ENCODE data around the gene KAZN. TPM values are rescaled to one million over a fixed set of nuclear protein-coding genes. Genes with fewer than 3 reads are reported as not detected.

Gene KAZN
- total RNA-seq, 3 donors from 2014 or later, result 0.35 to 1.7 (median 1.2) TPM

- no peak overlapping the region for H3K4me3 Mint-ChIP-seq
- ATAC-seq (no peak), DNase-seq (no peak)
- H3K4me1 Mint-ChIP-seq (ENCODE audit: low read depth), result no peaks in the 10 kb centered on the region
- H3K27me3 Mint-ChIP-seq (ENCODE audit: low read depth), result peaks cover 2% of the 10 kb centered on the region
- no peaks in the 10 kb centered on the region for H3K9me3 Mint-ChIP-seq
- no peaks in the 10 kb centered on the region for H3K36me3 Mint-ChIP-seq (ENCODE audit: insufficient read depth)
Measured at GRCh38 chr1:14676400-14676799, 77.9 kb downstream of the KAZN start.

DNA sequence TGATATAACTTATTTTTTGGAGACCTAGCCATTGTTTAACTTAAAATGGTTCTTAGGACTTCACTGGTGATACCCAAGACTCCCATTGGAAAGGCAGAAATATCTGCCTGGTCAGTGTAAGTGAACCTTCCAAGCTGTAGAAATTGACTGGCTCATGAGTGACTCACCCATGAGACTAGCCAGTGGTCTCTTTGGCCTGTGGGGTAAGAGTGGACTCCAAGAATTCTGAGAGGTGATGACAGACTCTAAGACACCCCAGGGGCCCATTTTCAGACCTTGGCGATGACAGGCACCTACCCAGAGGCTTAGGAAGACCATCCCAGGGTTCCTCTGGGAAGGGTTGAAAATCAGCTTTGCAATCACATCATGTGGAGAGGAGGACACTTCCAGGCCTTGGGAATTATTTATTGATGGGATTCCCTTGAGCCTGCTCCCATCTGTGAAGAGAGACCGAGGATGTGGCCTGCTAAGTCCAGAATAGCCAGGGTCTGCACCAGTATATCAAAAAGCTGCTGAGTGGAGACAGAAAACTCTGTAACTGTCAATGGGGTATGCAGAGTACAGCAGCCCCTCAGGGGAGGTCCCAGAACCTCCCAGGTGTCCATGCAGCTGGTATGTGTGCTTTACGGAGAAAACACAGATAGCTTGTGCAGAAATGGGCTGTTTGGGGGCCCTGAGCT lies 78.9 kb downstream of the KAZN start:
- Mint-ChIP-seq H3K4me3 (no peak overlapping the region), H3K4me1 (ENCODE audit: low read depth) (no peaks in the 10 kb centered on the region), H3K36me3 (ENCODE audit: insufficient read depth) (no peaks in the 10 kb centered on the region), H3K27me3 (ENCODE audit: low read depth) (peaks cover 2% of the 10 kb centered on the region), H3K9me3 (no peaks in the 10 kb centered on the region)
- ATAC-seq (no peak), DNase-seq (no peak)

- no peaks in the 10 kb centered on the region for H3K9me3 Mint-ChIP-seq
- H3K36me3 Mint-ChIP-seq (ENCODE audit: insufficient read depth), result no peaks in the 10 kb centered on the region
- no peak for DNase-seq
- H3K4me1 Mint-ChIP-seq (ENCODE audit: low read depth), result no peaks in the 10 kb centered on the region
- no peak for ATAC-seq
- H3K4me3 Mint-ChIP-seq, result no peak overlapping the region
- H3K27me3 Mint-ChIP-seq (ENCODE audit: low read depth), result peaks cover 2% of the 10 kb centered on the region
Measured at GRCh38 chr1:14678011-14678638, 79.6 kb downstream of the KAZN start.

DNA sequence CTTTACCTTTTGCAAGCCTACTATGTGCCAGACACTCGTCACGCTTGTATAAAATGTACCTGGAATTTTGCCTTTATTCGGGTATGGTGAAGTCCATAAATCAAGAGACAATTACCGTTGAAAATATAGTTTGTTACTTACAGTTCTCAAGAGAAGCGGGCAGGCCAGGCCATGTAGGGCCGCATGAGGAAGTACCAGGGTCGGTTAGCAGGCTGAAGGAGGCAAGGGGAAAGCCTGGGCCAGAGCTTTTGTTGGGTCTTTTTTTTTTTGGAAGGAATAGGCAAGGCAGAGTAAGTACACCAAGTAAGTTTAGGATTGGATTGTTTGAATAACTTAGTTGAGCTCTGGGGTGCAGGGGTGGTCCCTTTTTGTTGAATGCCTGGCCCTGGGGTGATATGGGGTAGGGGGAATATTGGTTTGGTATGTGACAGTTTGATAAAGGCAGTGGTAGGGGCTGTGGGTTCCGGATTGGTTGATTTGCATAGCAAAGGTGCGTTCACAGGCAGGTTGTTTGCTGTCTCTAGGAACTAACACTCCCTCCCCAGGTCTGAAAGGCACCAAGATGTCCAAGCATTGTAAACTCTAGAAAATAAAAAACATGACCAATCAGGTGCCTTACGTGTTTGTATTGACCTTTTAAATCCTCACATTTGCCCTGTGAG lies 80.7 kb downstream of the KAZN start:
- DNase-seq (no peak), ATAC-seq (no peak)
- Mint-ChIP-seq H3K4me1 (ENCODE audit: low read depth) (no peaks in the 10 kb centered on the region), H3K27me3 (ENCODE audit: low read depth) (peaks cover 4% of the 10 kb centered on the region), H3K36me3 (ENCODE audit: insufficient read depth) (no peaks in the 10 kb centered on the region), H3K4me3 (no peak overlapping the region), H3K9me3 (no peaks in the 10 kb centered on the region)

DNA sequence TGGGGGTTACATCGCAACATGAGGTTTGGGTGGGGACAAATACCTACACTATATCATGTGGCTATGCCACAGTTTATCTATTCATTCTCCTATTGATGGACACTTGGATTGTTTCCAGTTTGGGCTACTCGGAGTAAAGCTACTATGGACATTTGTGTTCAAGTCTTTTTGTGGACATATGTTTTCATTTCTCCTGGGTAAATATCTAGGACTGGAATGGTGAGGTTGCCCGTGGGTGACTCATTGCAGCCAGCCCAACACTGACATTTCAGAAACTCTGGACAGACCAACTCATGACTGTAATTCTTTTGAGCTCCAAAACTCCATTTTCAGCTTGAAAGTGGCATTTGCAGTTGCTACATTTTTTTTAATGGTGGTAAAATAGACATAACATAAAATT lies 82.7 kb downstream of the KAZN start:
- H3K4me1 Mint-ChIP-seq (ENCODE audit: low read depth), result no peaks in the 10 kb centered on the region
- no peak for DNase-seq
- ATAC-seq, result no peak

DNA sequence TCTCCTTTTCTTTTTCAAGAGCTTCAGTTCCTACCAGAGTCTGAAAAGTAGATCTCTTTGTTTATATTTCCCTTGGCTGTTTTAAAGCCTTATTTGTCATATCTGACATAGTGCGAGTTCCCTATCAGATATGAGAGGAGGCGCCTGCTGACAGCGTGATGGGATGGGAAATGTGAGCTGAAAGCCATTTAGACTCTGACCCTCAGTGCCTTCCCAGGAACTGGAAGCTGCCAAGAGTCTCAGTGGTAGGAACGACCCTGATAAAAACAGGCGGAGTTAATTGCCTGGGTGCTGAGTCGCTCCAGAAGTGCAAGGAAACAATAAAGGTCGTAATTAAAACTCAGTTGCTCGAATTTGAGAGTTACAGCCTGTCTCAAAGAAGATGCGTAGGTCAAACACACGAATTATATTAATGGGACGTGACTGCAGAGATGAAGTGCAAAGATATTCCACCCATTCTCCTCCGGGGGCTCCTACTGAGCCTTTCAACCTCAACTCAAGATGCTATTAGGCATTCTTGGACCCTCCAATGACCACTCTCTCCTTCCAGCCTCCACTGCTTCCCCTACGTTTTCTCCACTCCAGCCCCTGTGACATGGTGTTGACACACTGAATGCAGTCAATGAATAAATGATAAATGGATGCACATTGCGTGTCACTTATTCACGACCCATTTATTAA lies 84.6 kb downstream of the KAZN start:
- no peak for ATAC-seq
- Mint-ChIP-seq H3K4me3 (no peak overlapping the region), H3K9me3 (no peaks in the 10 kb centered on the region)

More for the DNA sequence above, 82.7 kb downstream of the KAZN start:
- H3K36me3 Mint-ChIP-seq (ENCODE audit: insufficient read depth), result no peaks in the 10 kb centered on the region
- no peak overlapping the region for H3K4me3 Mint-ChIP-seq
- peaks cover 4% of the 10 kb centered on the region for H3K27me3 Mint-ChIP-seq (ENCODE audit: low read depth)
- H3K9me3 Mint-ChIP-seq, result no peaks in the 10 kb centered on the region

DNA sequence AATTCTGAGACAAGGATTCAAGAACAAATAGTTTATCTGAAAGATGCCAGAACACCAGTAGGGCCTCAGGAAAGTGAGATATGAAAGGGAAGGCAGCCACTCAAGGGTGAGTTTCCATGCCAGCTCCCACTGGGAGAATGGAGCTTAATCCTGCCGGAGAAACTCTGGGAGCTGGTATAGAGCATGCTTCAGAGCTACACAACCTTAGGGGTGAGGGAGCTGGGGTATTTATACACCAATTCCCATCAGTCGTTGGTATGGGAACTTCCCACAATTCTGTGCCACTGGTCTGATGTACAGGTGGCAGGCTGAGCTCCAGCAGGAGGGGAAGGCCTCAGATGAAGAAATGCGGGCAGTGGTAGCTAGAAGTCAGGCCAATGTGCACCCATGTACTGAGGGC lies 86.6 kb downstream of the KAZN start:
- no peaks in the 10 kb centered on the region for H3K4me1 Mint-ChIP-seq (ENCODE audit: low read depth)
- H3K9me3 Mint-ChIP-seq, result no peaks in the 10 kb centered on the region
- H3K27me3 Mint-ChIP-seq (ENCODE audit: low read depth), result peaks cover 4% of the 10 kb centered on the region
- ATAC-seq (no peak), DNase-seq (no peak)
- H3K36me3 Mint-ChIP-seq (ENCODE audit: insufficient read depth), result no peaks in the 10 kb centered on the region
- no peak overlapping the region for H3K4me3 Mint-ChIP-seq

More for the DNA sequence above, 84.6 kb downstream of the KAZN start:
- DNase-seq, result no peak
- Mint-ChIP-seq H3K36me3 (ENCODE audit: insufficient read depth) (no peaks in the 10 kb centered on the region), H3K4me1 (ENCODE audit: low read depth) (no peaks in the 10 kb centered on the region), H3K27me3 (ENCODE audit: low read depth) (peaks cover 4% of the 10 kb centered on the region)

GRCh38 chr1:14686701-14687100 lies 88.2 kb downstream of the KAZN start:
- Mint-ChIP-seq H3K9me3 (no peaks in the 10 kb centered on the region), H3K27me3 (ENCODE audit: low read depth) (peaks cover 4% of the 10 kb centered on the region), H3K4me1 (ENCODE audit: low read depth) (no peaks in the 10 kb centered on the region), H3K36me3 (ENCODE audit: insufficient read depth) (no peaks in the 10 kb centered on the region), H3K4me3 (no peak overlapping the region)
- ATAC-seq (no peak), DNase-seq (no peak)

GRCh38 chr1:14687147-14687546 lies 88.7 kb downstream of the KAZN start:
- Mint-ChIP-seq H3K36me3 (ENCODE audit: insufficient read depth) (no peaks in the 10 kb centered on the region), H3K27me3 (ENCODE audit: low read depth) (peaks cover 6% of the 10 kb centered on the region), H3K4me3 (no peak overlapping the region), H3K4me1 (ENCODE audit: low read depth) (no peaks in the 10 kb centered on the region), H3K9me3 (no peaks in the 10 kb centered on the region)
- DNase-seq (no peak), ATAC-seq (no peak)

DNA sequence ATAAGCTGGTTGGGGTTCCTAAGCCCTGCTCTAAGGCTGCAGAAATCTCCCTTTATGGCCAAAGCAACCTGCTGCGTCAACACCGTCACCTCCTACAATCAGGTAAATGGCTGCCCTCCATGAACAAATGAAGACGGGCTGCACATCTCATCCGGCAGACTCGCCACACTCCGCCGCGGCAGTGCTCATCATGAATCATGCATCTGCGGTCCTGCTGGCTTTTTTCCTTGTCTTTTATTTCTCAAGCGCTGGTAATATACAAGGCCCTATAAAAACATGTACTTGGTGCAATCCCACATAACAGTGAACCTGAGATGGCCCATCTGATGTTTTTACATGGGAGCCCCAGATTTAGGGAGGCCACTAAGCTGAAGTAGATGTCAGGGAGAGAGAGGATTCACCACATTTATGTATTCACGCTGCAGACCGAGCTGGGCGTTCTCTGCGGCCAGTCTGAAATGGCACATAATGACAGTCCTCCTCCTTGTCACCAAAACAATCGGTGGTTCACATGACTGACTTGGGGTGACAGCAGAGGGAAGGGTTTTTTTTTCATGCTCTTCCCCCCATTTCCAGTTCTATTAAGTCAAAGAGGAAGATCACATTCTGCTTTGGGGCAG lies 91.6 kb downstream of the KAZN start:
- DNase-seq (no peak), ATAC-seq (no peak)
- no peaks in the 10 kb centered on the region for H3K4me1 Mint-ChIP-seq (ENCODE audit: low read depth)
- H3K27me3 Mint-ChIP-seq (ENCODE audit: low read depth), result peaks cover 6% of the 10 kb centered on the region
- H3K9me3 Mint-ChIP-seq, result no peaks in the 10 kb centered on the region
- no peaks in the 10 kb centered on the region for H3K36me3 Mint-ChIP-seq (ENCODE audit: insufficient read depth)
- no peak overlapping the region for H3K4me3 Mint-ChIP-seq

- DNase-seq, result no peak
- no peaks in the 10 kb centered on the region for H3K36me3 Mint-ChIP-seq (ENCODE audit: insufficient read depth)
- no peak for ATAC-seq
- no peak overlapping the region for H3K4me3 Mint-ChIP-seq
- H3K27me3 Mint-ChIP-seq (ENCODE audit: low read depth), result peaks cover 7% of the 10 kb centered on the region
- H3K9me3 Mint-ChIP-seq, result no peaks in the 10 kb centered on the region
- H3K4me1 Mint-ChIP-seq (ENCODE audit: low read depth), result no peaks in the 10 kb centered on the region
Measured at GRCh38 chr1:14693949-14694348, 95.5 kb downstream of the KAZN start.

GRCh38 chr1:14694589-14694988 lies 96.1 kb downstream of the KAZN start:
- ATAC-seq, result no peak
- Mint-ChIP-seq H3K4me1 (ENCODE audit: low read depth) (no peaks in the 10 kb centered on the region), H3K27me3 (ENCODE audit: low read depth) (peaks cover 7% of the 10 kb centered on the region), H3K36me3 (ENCODE audit: insufficient read depth) (no peaks in the 10 kb centered on the region), H3K4me3 (no peak overlapping the region), H3K9me3 (no peaks in the 10 kb centered on the region)
- no peak for DNase-seq

DNA sequence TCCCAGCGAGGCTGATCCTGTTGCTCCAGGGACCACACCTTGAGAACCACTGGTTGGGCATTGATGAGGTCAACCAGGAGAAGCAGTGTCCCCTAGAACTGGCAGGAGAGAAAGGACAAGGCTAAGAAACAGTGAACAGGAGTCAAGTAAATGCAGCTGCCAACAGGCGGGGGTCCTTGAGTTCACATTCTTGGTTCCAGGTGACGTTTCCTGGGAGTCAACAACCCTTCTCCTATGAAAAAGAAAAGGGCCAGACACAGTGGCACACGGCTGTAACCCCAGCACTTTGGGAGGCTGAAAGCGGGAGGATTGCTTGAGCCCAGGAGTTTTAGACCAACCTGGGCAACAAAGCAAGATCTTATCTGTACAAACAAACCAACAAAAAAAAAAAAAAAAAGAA lies 98.3 kb downstream of the KAZN start:
- Mint-ChIP-seq H3K27me3 (ENCODE audit: low read depth) (peaks cover 10% of the 10 kb centered on the region), H3K36me3 (ENCODE audit: insufficient read depth) (no peaks in the 10 kb centered on the region), H3K9me3 (no peaks in the 10 kb centered on the region), H3K4me1 (ENCODE audit: low read depth) (no peaks in the 10 kb centered on the region), H3K4me3 (no peak overlapping the region)
- ATAC-seq (no peak), DNase-seq (no peak)

DNA sequence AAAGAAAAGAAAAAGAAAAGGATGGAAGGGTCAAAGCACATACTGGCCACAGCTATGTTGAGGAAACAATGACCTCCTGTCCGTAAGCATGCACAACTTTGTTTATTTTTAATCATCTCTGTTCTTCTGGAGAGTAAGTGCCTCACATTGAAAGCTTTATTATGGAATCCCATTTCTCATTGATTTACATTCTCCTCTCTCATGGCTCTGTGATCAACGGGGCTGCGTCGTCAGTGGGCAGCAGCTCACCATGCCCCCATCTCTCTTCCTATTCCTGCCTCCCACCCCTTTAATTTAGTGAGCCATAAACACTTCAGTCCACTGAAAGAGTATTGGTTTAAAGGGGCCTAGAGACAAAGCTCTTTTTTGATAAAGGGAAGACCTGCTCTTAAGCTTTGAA lies 98.9 kb downstream of the KAZN start:
- Mint-ChIP-seq H3K9me3 (no peaks in the 10 kb centered on the region), H3K27me3 (ENCODE audit: low read depth) (peaks cover 7% of the 10 kb centered on the region), H3K36me3 (ENCODE audit: insufficient read depth) (no peaks in the 10 kb centered on the region), H3K4me1 (ENCODE audit: low read depth) (no peaks in the 10 kb centered on the region), H3K4me3 (no peak overlapping the region)
- ATAC-seq (no peak), DNase-seq (no peak)
